PFSK-1 (cell line): ENCODE data around the gene TBC1D23.

Source experiments
- POLR2AphosphoS5 ChIP-seq: IDR thresholded peaks from 2 replicates; pipeline ENCODE4 v1.6.1; 2012; ENCODE audit warnings: low read depth, mild to moderate bottlenecking, control low read depth, low read length, moderate library complexity
- REST ChIP-seq, 2 experiments: IDR thresholded peaks; 2 replicates each; pipeline versions ENCODE4 v1.6.1 to v1.8.0; 2011 to 2012; ENCODE audit warnings: low read depth in 2 of 2, low read length in 2 of 2, control low read depth in 1 of 2, inconsistent platforms in 1 of 2, mild to moderate bottlenecking in 1 of 2, moderate library complexity in 1 of 2; ENCODE audit not compliant: insufficient read depth in 1 of 2
- TAF1 ChIP-seq: IDR thresholded peaks from 2 replicates; pipeline ENCODE4 v1.6.1; 2012; ENCODE audit warnings: low read length, control low read depth, borderline replicate concordance; ENCODE audit not compliant: insufficient read depth

DNA sequence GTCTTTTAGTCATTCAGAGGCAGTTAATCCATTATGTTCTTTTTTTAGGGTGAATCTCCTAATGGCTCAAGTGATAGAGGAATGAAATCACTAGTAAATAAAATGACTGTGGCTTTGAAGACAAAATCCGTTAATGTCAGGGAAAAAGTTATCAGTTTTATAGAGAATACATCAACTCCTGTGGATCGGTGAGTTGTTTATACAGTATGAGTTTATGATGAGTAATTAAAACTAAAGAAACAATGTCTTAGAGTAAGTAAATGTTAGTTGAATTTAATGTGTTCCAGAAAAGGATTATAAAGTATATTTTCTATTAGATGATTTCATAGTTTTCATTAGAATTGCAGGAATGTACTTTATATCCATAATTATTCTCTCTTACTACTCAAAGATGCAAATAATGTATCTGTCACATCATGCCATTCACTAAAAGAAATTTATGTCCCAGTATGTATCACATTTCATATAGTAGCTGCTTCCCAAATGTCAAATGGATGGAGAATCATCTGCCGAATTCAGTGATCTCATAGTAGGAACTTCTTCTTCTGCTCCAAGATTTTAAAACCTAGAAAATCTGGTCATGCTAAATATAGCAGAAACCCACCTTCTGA, 49.7 kb downstream of the TBC1D23 start:
- no peak for TF ChIP-seq TAF1
- no peak for TF ChIP-seq REST (IDR thresholded peaks at IDR 0.05; ENCODE audit: insufficient read depth in 1 of 2, low read depth in 2 of 2, low read length in 2 of 2)
- no peak for TF ChIP-seq POLR2AphosphoS5
